Upper lobe of left lung (tissue), 6 donors: ENCODE measurements around the gene ATRNL1. TPM values are rescaled to one million over a fixed set of nuclear protein-coding genes. Genes with fewer than 3 reads are reported as not detected.
A peak's percentile ranks its signal among the peaks of the same experiment; 100 is the strongest.
"Not testable (repeated sequence)": the region's sequence is repeated elsewhere in the genome, so short reads cannot be mapped to it uniquely, and the experiment has no call there.

Experiments
- ATAC-seq, 2 donors: fragments of 200-7000 bp; cut with Tn5 transposase; one replicate each; pipeline ENCODE4 v1.9.1; 2022; ENCODE audit warnings: mild to moderate bottlenecking in 2 of 2, moderate library complexity in 2 of 2; ENCODE audit not compliant: low FRiP score in 2 of 2
- DNase-seq, 2 donors: peaks; one replicate each; pipeline ENCODE4 v3.0.0-alpha.2; 2019 to 2020
- H3K27ac ChIP-seq, 4 donors: fragments of 200-600 bp; sonication (generic); one replicate each; pipeline ENCODE4 v1.5.1; 2016 to 2019
- H3K27me3 ChIP-seq, 4 donors: fragments of 200-600 bp; sonication (generic); one replicate each; pipeline ENCODE4 v1.5.1; 2017 to 2019
- H3K36me3 ChIP-seq, 4 donors: fragments of 200-600 bp; sonication (generic); one replicate each; pipeline ENCODE4 v1.5.1; 2016 to 2019
- H3K4me1 ChIP-seq, 4 donors: fragments of 200-600 bp; sonication (generic); one replicate each; pipeline ENCODE4 v1.5.1; 2018 to 2019
- H3K4me3 ChIP-seq, 4 donors: fragments of 200-600 bp; sonication (generic); one replicate each; pipeline ENCODE4 v1.5.1; 2017 to 2019; ENCODE audit warnings: mild to moderate bottlenecking in 2 of 4, moderate library complexity in 1 of 4
- H3K9me3 ChIP-seq, 4 donors: fragments of 200-600 bp; sonication (generic); one replicate each; pipeline ENCODE4 v1.5.1; 2018 to 2019
- CTCF ChIP-seq, 6 experiments: fragments of 450-650 bp in 4 of 6; fragments of 200-600 bp in 2 of 6; sonication (generic) in 2 of 6; IDR thresholded peaks; one replicate each; pipeline ENCODE4 v1.5.1; 2016 to 2019; ENCODE audit warnings: antibody characterized with exemption in 6 of 6
- EP300 ChIP-seq, 4 donors: sonication (generic); formaldehyde crosslinking; IDR thresholded peaks; one replicate each; pipeline ENCODE4 v1.5.1; 2017; ENCODE audit warnings: antibody characterized with exemption in 4 of 4, control low read depth in 2 of 4
- POLR2A ChIP-seq, 4 donors: fragments of 450-650 bp; IDR thresholded peaks; one replicate each; pipeline ENCODE4 v1.5.1; 2016 to 2017; ENCODE audit warnings: antibody characterized with exemption in 4 of 4, mild to moderate bottlenecking in 2 of 4
- POLR2AphosphoS5 ChIP-seq, 2 donors: sonication (generic); formaldehyde crosslinking; IDR thresholded peaks; one replicate each; pipeline ENCODE4 v1.5.1; 2017; ENCODE audit warnings: antibody characterized with exemption in 2 of 2
- WGBS, 2 donors: methylation state at CpG; one replicate each; pipeline ENCODE4 v1.1.5; 2017 to 2018; 5-methylcytosine and 5-hydroxymethylcytosine counted together
- total RNA-seq, 6 donors: library from RNA; depleted of rRNA in 4 of 6; stranded (reverse); fragments of >200 nt in 4 of 6; gene quantifications; one replicate each; pipeline versions ENCODE4 v1.1.0 to v1.2.1, GENCODE V29; 2016 to 2021
- donor health status: DM: no; HTN: no; CAD: no; lungs with moderate emphysema.
- donor health status: DM: no; HTN: yes; CAD: no; lungs with severe emphysema.

The ATRNL1 gene
- total RNA-seq, 6 donors from 2014 or later = 0.11 to 1.0 (median 0.39) TPM

DNA sequence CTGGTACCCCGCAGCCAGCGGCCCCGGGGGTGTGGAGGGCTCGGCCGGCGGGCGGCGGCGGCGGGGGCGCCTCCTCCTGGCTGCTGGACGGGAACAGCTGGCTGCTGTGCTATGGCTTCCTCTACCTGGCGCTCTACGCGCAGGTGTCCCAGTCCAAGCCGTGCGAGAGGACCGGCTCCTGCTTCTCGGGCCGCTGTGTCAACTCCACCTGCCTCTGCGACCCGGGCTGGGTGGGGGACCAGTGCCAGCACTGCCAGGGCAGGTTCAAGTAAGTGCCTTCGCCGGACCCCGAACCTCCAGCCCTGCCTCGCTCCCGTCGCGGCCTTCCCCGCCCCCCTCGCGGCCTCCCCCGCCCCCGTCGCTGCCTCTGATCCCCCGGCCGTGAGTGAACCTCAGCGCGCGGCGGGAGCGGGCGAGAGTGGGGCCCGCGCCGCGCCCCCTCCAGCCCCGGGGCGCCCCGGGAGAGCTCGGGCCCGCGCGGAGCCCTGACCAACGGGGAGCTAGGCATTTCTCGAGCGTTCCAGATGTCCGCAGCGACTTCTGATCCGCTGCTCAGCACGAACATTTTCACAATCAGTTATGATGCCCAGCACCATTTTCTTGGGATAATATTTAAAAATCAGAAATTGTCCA, 727 bp downstream of the ATRNL1 start:
- peak in 1 of 2 donors; percentile 39 for ATAC-seq
- Histone ChIP-seq H3K27me3 (peaks cover 0 to 23% (median 10%) of the 10 kb centered on the region in 4 donors), H3K36me3 (no peaks in the 10 kb centered on the region), H3K9me3 (no peaks in the 10 kb centered on the region), H3K4me3 (peak overlapping the region in 3 of 4 donors; percentile 54 to 65 (median 63)), H3K4me1 (peaks cover 18 to 24% (median 20%) of the 10 kb centered on the region in 4 donors), H3K27ac (no peak overlapping the region)
- 4 to 5% methylated on average over 7 to 36 of the region's 61 CpGs for WGBS, 2 donors
- peak in 1 of 2 donors; percentile 73 for DNase-seq
- TF ChIP-seq EP300 (IDR thresholded peaks at IDR 0.05) (no peak), POLR2A (IDR thresholded peaks at IDR 0.05) (no peak), CTCF (IDR thresholded peaks at IDR 0.05) (no peak), POLR2AphosphoS5 (IDR thresholded peaks at IDR 0.05) (no peak)

- WGBS, 2 donors = 43 to 54% methylated on average over 12 of the region's 12 CpGs
- Histone ChIP-seq H3K36me3 (no peaks in the 10 kb centered on the region), H3K4me1 (peaks cover 18 to 24% (median 20%) of the 10 kb centered on the region in 4 donors), H3K4me3 (peak overlapping the region in 1 of 4 donors; percentile 65), H3K27me3 (peaks cover 0 to 23% (median 10%) of the 10 kb centered on the region in 4 donors), H3K27ac (no peak overlapping the region), H3K9me3 (no peaks in the 10 kb centered on the region)
- DNase-seq = no peak
- TF ChIP-seq CTCF (IDR thresholded peaks at IDR 0.05) (no peak), POLR2A (IDR thresholded peaks at IDR 0.05) (no peak), POLR2AphosphoS5 (IDR thresholded peaks at IDR 0.05) (no peak), EP300 (IDR thresholded peaks at IDR 0.05) (no peak)
- ATAC-seq = no peak
Observed at GRCh38 chr10:115094416-115095140, 1.4 kb downstream of the ATRNL1 start.

- TF ChIP-seq POLR2AphosphoS5 (IDR thresholded peaks at IDR 0.05) (no peak), POLR2A (IDR thresholded peaks at IDR 0.05) (no peak), EP300 (IDR thresholded peaks at IDR 0.05) (no peak), CTCF (IDR thresholded peaks at IDR 0.05) (no peak)
- H3K36me3 ChIP-seq = no peaks in the 10 kb centered on the region
- H3K27ac ChIP-seq = no peak overlapping the region
- WGBS, 2 donors = 68 to 72% methylated on average over 2 of the region's 2 CpGs
- no peak overlapping the region for H3K4me3 ChIP-seq
- no peaks in the 10 kb centered on the region for H3K9me3 ChIP-seq
- ATAC-seq = no peak
- DNase-seq = no peak
- peaks cover 0 to 23% (median 10%) of the 10 kb centered on the region in 4 donors for H3K27me3 ChIP-seq
- peaks cover 18 to 24% (median 20%) of the 10 kb centered on the region in 4 donors for H3K4me1 ChIP-seq
Observed at GRCh38 chr10:115095758-115096157, 2.6 kb downstream of the ATRNL1 start.

- no peak overlapping the region for H3K27ac ChIP-seq
- no peak for ATAC-seq
- H3K4me3 ChIP-seq = no peak overlapping the region
- no peak for DNase-seq
- no peaks in the 10 kb centered on the region for H3K4me1 ChIP-seq
- H3K27me3 ChIP-seq = no peaks in the 10 kb centered on the region
- no peaks in the 10 kb centered on the region for H3K36me3 ChIP-seq
- H3K9me3 ChIP-seq = peaks cover 0 to 16% (median 7%) of the 10 kb centered on the region in 4 donors
- no peak for TF ChIP-seq POLR2AphosphoS5 (IDR thresholded peaks at IDR 0.05)
- 88 to 96% methylated on average over 1 of the region's 1 CpG for WGBS, 2 donors
Observed at GRCh38 chr10:115103700-115104099, 10.5 kb downstream of the ATRNL1 start.

GRCh38 chr10:115105411-115105810, 12.2 kb downstream of the ATRNL1 start:
- not testable (repeated sequence) for H3K4me1 ChIP-seq, H3K36me3 ChIP-seq, DNase-seq, ATAC-seq, H3K4me3 ChIP-seq, H3K27me3 ChIP-seq, H3K27ac ChIP-seq
- H3K9me3 ChIP-seq = peaks cover 0 to 16% (median 7%) of the 10 kb centered on the region in 4 donors
- WGBS, 2 donors = 88 to 90% methylated on average over 5 of the region's 5 CpGs
